ENCODE measurements around the gene CFAP20. TPM values are rescaled to one million over a fixed set of nuclear protein-coding genes. Genes with fewer than 3 reads are reported as not detected.

The CFAP20 gene
- total RNA-seq, 1 experiment from 2014 or later: 60.4 TPM

DNA sequence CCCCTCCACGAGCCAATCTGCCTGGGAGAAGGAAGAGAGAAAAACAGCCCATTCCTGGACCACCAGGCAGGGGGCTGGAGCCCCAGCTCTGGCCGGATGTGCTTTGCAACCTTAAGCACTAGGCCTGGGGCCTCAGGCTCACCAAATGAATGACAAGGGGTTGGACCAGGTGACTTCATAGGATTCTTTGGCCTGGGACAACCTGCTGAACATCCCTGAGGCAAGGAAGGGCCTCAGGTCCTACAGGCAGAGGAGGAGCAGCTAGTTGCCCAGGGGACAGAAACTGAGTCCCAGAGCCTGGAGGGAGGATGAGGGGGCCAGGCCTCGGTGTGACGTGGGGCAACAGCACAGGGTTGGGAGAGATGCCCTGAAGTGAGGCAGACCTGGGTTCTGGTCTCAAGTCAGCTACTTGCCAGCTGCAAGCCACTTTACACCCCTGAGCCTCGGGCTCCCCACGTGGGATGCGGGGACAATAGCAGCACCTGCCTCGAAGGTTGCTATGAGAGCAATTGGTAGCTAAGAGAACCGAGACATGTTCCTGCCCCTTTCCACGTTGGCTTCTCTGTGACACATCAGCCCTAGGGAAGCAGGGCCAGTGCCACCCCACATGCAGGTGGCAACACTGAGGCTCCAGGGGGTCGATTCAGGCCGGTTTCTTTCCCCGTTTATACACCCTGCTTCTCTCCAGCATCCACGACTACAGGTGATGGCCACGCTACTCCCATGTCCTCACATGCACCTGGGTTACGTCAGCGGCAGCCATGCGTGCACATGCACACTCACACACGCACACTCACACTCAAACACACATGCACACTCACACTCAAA, 42.6 kb downstream of the CFAP20 start:
- Histone ChIP-seq H2AFZ (ENCODE audit: low read length) (no peak overlapping the region), H2BK5ac (ENCODE audit: insufficient read length, low read length) (no peak overlapping the region), H3T11ph (ENCODE audit: low read length) (no peak overlapping the region), H4K5ac (ENCODE audit: insufficient read length, low read depth, low read length) (no peak overlapping the region), H2AK5ac (ENCODE audit: insufficient read length, low read length) (no peak overlapping the region), H3K79me1 (ENCODE audit: insufficient read depth, low read depth, low read length, poor library complexity, severe bottlenecking) (no peaks in the 10 kb centered on the region), H4K20me1 (ENCODE audit: control insufficient read depth, insufficient read depth, insufficient read length) (no peaks in the 10 kb centered on the region), H3K27ac (ENCODE audit: insufficient read length, low read depth, low read length) (no peak overlapping the region), H2BK15ac (ENCODE audit: low read depth, low read length) (no peak overlapping the region), H3K9me3 (ENCODE audit: control insufficient read depth, low read depth, low read length) (no peaks in the 10 kb centered on the region), H3K79me2 (ENCODE audit: insufficient read depth, low read length) (no peaks in the 10 kb centered on the region), H3K14ac (ENCODE audit: insufficient read depth, low read length) (no peak overlapping the region), H3K9ac (ENCODE audit: extremely low read depth, insufficient read length, low read length) (no peak overlapping the region), H3K18ac (ENCODE audit: insufficient read length, low read depth, low read length) (no peak overlapping the region), H3K56ac (ENCODE audit: insufficient read length, low read depth, low read length) (no peak overlapping the region), H2BK120ac (ENCODE audit: low read depth, low read length, poor library complexity, severe bottlenecking) (no peak overlapping the region), H3K23me2 (ENCODE audit: insufficient read length, low read depth, low read length, poor library complexity, severe bottlenecking) (no peaks in the 10 kb centered on the region), H3K4me1 (ENCODE audit: insufficient read depth, low read length) (no peaks in the 10 kb centered on the region; the same call in 1 of the 2 replicates), H4K91ac (ENCODE audit: insufficient read length, low read depth, low read length) (no peak overlapping the region), H3K4ac (ENCODE audit: low read depth, low read length) (no peak overlapping the region), H2BK12ac (ENCODE audit: insufficient read length, low read depth, low read length) (no peak overlapping the region), H2BK20ac (ENCODE audit: low read depth, low read length, poor library complexity, severe bottlenecking) (no peak overlapping the region), H3K4me2 (ENCODE audit: insufficient read depth, insufficient read length, low read length) (no peak overlapping the region), H4K8ac (replicated peaks; ENCODE audit: insufficient read length, low read depth, low read length) (peak overlapping the region; percentile 11), H3K23ac (ENCODE audit: insufficient read length, low read depth, low read length) (no peak overlapping the region), H3K27me3 (ENCODE audit: insufficient read depth, low read length) (no peaks in the 10 kb centered on the region)
- H3K27ac Mint-ChIP-seq: no peak overlapping the region
- no peaks in the 10 kb centered on the region for H3K36me3 Mint-ChIP-seq (ENCODE audit: insufficient read depth in 1 of 3, low read depth in 3 of 3)
- TF ChIP-seq, protein P1, sequence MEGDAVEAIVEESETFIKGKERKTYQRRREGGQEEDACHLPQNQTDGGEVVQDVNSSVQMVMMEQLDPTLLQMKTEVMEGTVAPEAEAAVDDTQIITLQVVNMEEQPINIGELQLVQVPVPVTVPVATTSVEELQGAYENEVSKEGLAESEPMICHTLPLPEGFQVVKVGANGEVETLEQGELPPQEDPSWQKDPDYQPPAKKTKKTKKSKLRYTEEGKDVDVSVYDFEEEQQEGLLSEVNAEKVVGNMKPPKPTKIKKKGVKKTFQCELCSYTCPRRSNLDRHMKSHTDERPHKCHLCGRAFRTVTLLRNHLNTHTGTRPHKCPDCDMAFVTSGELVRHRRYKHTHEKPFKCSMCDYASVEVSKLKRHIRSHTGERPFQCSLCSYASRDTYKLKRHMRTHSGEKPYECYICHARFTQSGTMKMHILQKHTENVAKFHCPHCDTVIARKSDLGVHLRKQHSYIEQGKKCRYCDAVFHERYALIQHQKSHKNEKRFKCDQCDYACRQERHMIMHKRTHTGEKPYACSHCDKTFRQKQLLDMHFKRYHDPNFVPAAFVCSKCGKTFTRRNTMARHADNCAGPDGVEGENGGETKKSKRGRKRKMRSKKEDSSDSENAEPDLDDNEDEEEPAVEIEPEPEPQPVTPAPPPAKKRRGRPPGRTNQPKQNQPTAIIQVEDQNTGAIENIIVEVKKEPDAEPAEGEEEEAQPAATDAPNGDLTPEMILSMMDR (conservative IDR thresholded peaks at IDR 0.05): no peak
- H3K4me3 Mint-ChIP-seq: no peak overlapping the region
- H3K4me1 Mint-ChIP-seq: peaks cover 17 to 18% of the 10 kb centered on the region in 2 experiments
- no CpG with 5 or more reads among the region's 19 CpGs for WGBS (ENCODE audit: extremely low coverage, insufficient read length, low lambda C conversion rate)
- peaks cover 8% of the 10 kb centered on the region for H3K27me3 Mint-ChIP-seq (ENCODE audit: low read depth)
- H3K9me3 Mint-ChIP-seq: no peaks in the 10 kb centered on the region; a peak in 1 of 5 replicates
- DNase-seq: no peak

Data from H9 (cell line).